T-cell (primary cell): ENCODE measurements around the gene PPT1. TPM values are rescaled to one million over a fixed set of nuclear protein-coding genes. Genes with fewer than 3 reads are reported as not detected.
"Not testable (repeated sequence)": the region's sequence is repeated elsewhere in the genome, so short reads cannot be mapped to it uniquely, and the experiment has no call there.

Source experiments
- ATAC-seq, 4 experiments: fragments of 200-7000 bp in 3 of 4; fragments of 150-1000 bp in 1 of 4; cut with Tn5 transposase; replicated peaks in 1 of 4; 1 replicate in 3 of 4; 2 replicates in 1 of 4; pipeline ENCODE4 v1.10.0; 2021; ENCODE audit warnings: moderate library complexity in 3 of 4, mild to moderate bottlenecking in 2 of 4, moderate number of reproducible peaks in 1 of 4
- CTCF ChIA-PET, 2 donors: fragments of 300-600 bp; sonication (Branson Sonifier 250); formaldehyde crosslinking; loops; one replicate each; lab custom pipeline; 2022; ENCODE audit warnings: antibody characterized with exemption in 2 of 2; lab: Charles Lee
- POLR2A ChIA-PET, 2 donors: fragments of 300-600 bp; sonication (Branson Sonifier 250); formaldehyde crosslinking; loops; one replicate each; lab custom pipeline; 2022; ENCODE audit warnings: antibody characterized with exemption in 2 of 2; lab: Charles Lee
- DNase-seq, 35 experiments: peaks; one replicate each; pipeline versions ENCODE4 v3.0.0 to v3.0.0-alpha.2; 2013 to 2023
- H3K27ac ChIP-seq: one replicate; pipeline ENCODE4 v1.5.1; 2013; ENCODE audit warnings: low read length
- H3K27me3 ChIP-seq, 2 experiments: replicated peaks in 1 of 2; 1 replicate in 1 of 2; 2 replicates in 1 of 2; pipeline versions ENCODE4 v1.6.1 to v1.7.0; 2013; ENCODE audit warnings: low read length in 1 of 2, mixed read lengths in 1 of 2; ENCODE audit not compliant: control insufficient read depth in 2 of 2, insufficient read depth in 2 of 2; ENCODE audit errors: extremely low read depth in 1 of 2
- H3K36me3 ChIP-seq, 2 donors: 1 replicate in 1 of 2; 2 replicates in 1 of 2; pipeline versions ENCODE4 v1.6.1 to v1.7.0; 2013; ENCODE audit warnings: low read length in 1 of 2; ENCODE audit not compliant: control insufficient read depth in 2 of 2, insufficient read depth in 1 of 2; ENCODE audit errors: extremely low read depth in 1 of 2
- H3K4me1 ChIP-seq, 2 experiments: 1 replicate in 1 of 2; 2 replicates in 1 of 2; pipeline versions ENCODE4 v1.6.1 to v1.7.0; 2013; ENCODE audit warnings: low read length in 2 of 2, mixed read lengths in 1 of 2; ENCODE audit not compliant: insufficient read depth in 2 of 2, control insufficient read depth in 1 of 2; ENCODE audit errors: extremely low read depth in 1 of 2
- H3K4me3 ChIP-seq, 2 donors: 1 replicate in 1 of 2; 2 replicates in 1 of 2; pipeline versions ENCODE4 v1.5.1 to v1.7.0; 2013; ENCODE audit warnings: mild to moderate bottlenecking in 2 of 2, low read length in 1 of 2, moderate library complexity in 1 of 2; ENCODE audit not compliant: control insufficient read depth in 1 of 2; ENCODE audit errors: extremely low read depth in 1 of 2
- H3K9me3 ChIP-seq: 2 replicates; pipeline ENCODE4 v1.7.0; 2013
- H3K27ac Mint-ChIP-seq, 2 donors: one replicate each; pipeline ENCODE4 v1.8.0; 2020 to 2021; ENCODE audit warnings: mild to moderate bottlenecking in 2 of 2, mixed read lengths in 2 of 2
- H3K27me3 Mint-ChIP-seq, 2 donors: one replicate each; pipeline ENCODE4 v1.8.0; 2021 to 2022; ENCODE audit warnings: mixed read lengths in 2 of 2
- H3K36me3 Mint-ChIP-seq: one replicate; pipeline ENCODE4 v1.8.0; 2021; ENCODE audit warnings: mixed read lengths
- H3K4me1 Mint-ChIP-seq, 3 donors: one replicate each; pipeline ENCODE4 v1.8.0; 2020 to 2022; ENCODE audit warnings: mixed read lengths in 3 of 3, mild to moderate bottlenecking in 1 of 3
- H3K4me3 Mint-ChIP-seq, 3 donors: one replicate each; pipeline ENCODE4 v1.8.0; 2020 to 2022; ENCODE audit warnings: mild to moderate bottlenecking in 3 of 3, mixed read lengths in 3 of 3, moderate library complexity in 3 of 3
- H3K9me3 Mint-ChIP-seq, 3 donors: one replicate each; pipeline ENCODE4 v1.8.0; 2020 to 2022; ENCODE audit warnings: mixed read lengths in 3 of 3
- WGBS: methylation state at CpG from one replicate; pipeline ENCODE4 v1.1.5; 2013; ENCODE audit warnings: missing lambda C conversion rate; ENCODE audit not compliant: insufficient coverage; 5-methylcytosine and 5-hydroxymethylcytosine counted together
- total RNA-seq, 35 experiments: library from RNA in 6 of 35; stranded (reverse) in 6 of 35; fragments of 120-200 nt in 1 of 35; gene quantifications; one replicate each; pipeline versions ENCODE4 v1.2.1 to v1.2.4 and lab custom pipeline; 2013 to 2026

Gene PPT1
- total RNA-seq, 5 donors from 2014 or later (not counting 1 experiment from before 2014, with no cell fraction given), result 44.4 to 72.6 (median 53.1) TPM

DNA sequence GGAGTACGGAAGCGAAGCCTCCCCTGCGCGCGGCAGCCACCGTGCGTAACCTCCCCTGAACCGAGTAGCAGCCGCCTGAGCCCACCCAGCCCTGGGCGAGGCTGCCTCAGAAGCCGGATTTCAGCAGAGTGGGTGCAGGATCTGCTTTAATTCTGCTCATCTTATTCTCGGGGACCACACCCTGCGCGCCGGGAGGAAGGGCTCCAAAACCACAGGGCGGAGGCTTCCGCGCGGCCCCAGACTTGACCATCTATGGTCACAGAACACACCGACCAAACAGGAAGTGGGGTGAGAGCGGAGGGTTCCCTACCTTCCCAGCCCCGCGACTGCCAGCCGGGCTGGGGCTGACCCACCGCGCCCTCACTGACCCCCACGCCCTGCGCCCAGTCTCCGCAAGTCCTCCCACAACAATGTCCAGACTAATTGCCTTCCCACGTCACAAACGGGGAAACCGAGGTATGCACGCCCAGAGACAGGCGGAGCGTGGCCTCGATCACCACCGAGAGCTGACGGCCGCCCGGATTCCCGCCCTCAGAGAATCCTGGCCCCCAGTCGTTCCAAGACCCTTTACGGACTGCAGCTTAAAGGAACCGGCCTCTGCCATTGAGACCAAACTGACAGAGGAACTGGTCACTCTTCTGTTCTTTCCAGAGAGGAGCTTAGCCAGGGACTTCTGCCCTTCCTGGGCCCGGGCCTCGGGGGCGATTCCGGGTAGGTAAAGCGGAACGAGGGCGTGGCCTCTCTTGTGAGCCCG is 57.1 kb downstream of the PPT1 start:
- no peaks in the 10 kb centered on the region for H3K9me3 ChIP-seq
- peak; percentile 41 to 52 (median 48) for ATAC-seq
- under 1% methylated on average over 40 of the region's 52 CpGs for WGBS
- Mint-ChIP-seq H3K27me3 (no peaks in the 10 kb centered on the region), H3K4me3 (peak overlapping the region; percentile 88 to 96 (median 90)), H3K27ac (peak overlapping the region; percentile 94 to 98), H3K9me3 (no peaks in the 10 kb centered on the region), H3K4me1 (peaks cover 69 to 79% (median 71%) of the 10 kb centered on the region in 3 donors), H3K36me3 (peaks cover 13% of the 10 kb centered on the region)
- H3K27me3 ChIP-seq, result no peaks in the 10 kb centered on the region
- H3K4me3 ChIP-seq, result peak overlapping the region; percentile 88 to 97
- peaks cover 55 to 73% of the 10 kb centered on the region in 2 experiments for H3K4me1 ChIP-seq
- H3K27ac ChIP-seq, result peak overlapping the region; percentile 84
- POLR2A ChIA-PET, result interaction anchor here in 1 of 2 donors (0.6 kb wide), 1 partner anchor 939 kb away, joined by 3 read pairs; no protein-coding TSS in a partner anchor
- H3K36me3 ChIP-seq, result peaks cover 0 to 5% of the 10 kb centered on the region in 2 donors
- CTCF ChIA-PET, result interaction anchor here (0.6 to 1.3 kb wide), 10 partner anchors 8 to 122 kb away, joined by 3 to 6 read pairs (median 4); no protein-coding TSS in a partner anchor
- peak; percentile 30 to 78 (median 57) for DNase-seq

DNA sequence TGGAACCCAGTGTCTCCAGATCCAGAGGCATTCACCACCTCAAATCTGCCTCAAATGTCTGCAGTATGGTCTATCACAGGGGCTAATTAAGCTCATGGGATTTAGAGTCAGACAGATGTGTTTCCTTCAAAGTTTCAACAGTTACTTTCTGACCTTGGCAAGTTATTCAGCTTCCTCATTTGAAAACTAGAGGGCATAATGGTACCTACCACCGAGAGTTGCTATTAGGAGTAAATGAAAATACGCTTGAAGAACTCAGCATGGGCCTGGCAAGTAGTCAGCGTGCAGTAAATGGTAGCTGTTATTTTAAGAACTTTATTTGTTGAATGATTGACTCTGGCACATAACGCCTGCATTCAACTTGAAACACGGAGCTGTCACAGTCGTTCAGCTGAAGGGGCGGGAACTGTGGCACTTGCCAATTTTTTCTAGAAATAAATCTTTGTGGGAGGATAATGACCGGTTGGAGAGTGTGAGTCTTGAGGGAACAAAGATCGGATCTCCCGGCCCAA is 57.8 kb downstream of the PPT1 start:
- Mint-ChIP-seq H3K4me1 (peaks cover 70 to 79% (median 72%) of the 10 kb centered on the region in 3 donors), H3K4me3 (peak overlapping the region; percentile 88 to 96 (median 90)), H3K9me3 (no peaks in the 10 kb centered on the region), H3K27ac (peak overlapping the region; percentile 94 to 98), H3K27me3 (no peaks in the 10 kb centered on the region), H3K36me3 (peaks cover 12% of the 10 kb centered on the region)
- ChIA-PET POLR2A (interaction anchor here in 1 of 2 donors (0.6 kb wide), 1 partner anchor 169 kb away, joined by 3 read pairs; no protein-coding TSS in a partner anchor), CTCF (interaction anchor here (0.6 to 1.3 kb wide), 10 partner anchors 10 to 578 kb away, joined by 3 to 6 read pairs (median 4); no protein-coding TSS in a partner anchor)
- peak overlapping the region; percentile 88 to 97 for H3K4me3 ChIP-seq
- peaks cover 53 to 74% of the 10 kb centered on the region in 2 experiments for H3K4me1 ChIP-seq
- DNase-seq (peak in 12 of 35 experiments; percentile 26 to 54 (median 42)), ATAC-seq (peak; percentile 0 to 12 (median 3))
- WGBS, result 0% methylated on average over 10 of the region's 10 CpGs
- peak overlapping the region; percentile 84 for H3K27ac ChIP-seq
- H3K9me3 ChIP-seq, result no peaks in the 10 kb centered on the region
- H3K27me3 ChIP-seq, result no peaks in the 10 kb centered on the region
- H3K36me3 ChIP-seq, result peaks cover 0 to 5% of the 10 kb centered on the region in 2 donors

DNA sequence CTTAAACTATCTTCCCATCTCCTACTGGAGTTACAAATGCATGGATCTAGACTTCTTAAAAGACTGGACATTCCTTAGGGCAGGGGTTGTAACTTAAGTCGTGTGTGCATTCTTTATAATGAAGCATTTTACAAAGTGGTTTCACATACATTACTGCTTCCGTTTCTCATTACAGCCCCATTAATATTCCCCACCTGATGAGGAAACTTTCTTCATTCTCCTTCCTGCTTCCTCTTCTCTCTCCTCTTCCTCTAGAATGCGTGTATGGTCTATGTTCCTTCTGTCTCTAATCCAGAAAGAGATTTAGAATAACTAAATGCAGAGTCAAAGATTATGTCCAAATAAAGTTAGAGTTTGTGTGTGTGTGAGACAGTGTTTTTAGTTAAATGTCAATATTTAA is 58.4 kb downstream of the PPT1 start:
- H3K27ac Mint-ChIP-seq, result peak overlapping the region; percentile 94 to 98
- DNase-seq (no peak), ATAC-seq (no peak)
- Histone ChIP-seq H3K4me3 (no peak overlapping the region), H3K4me1 (peaks cover 52 to 78% of the 10 kb centered on the region in 2 experiments), H3K27me3 (no peaks in the 10 kb centered on the region), H3K36me3 (peaks cover 0 to 5% of the 10 kb centered on the region in 2 donors), H3K9me3 (no peaks in the 10 kb centered on the region), H3K27ac (peak overlapping the region; percentile 84)
- H3K27me3 Mint-ChIP-seq, result no peaks in the 10 kb centered on the region
- ChIA-PET POLR2A (interaction anchor here in 1 of 2 donors (0.6 kb wide), 1 partner anchor 168 kb away, joined by 3 read pairs; no protein-coding TSS in a partner anchor), CTCF (interaction anchor here in 1 of 2 donors (0.6 to 1.3 kb wide), 8 partner anchors 10 to 578 kb away, joined by 3 to 6 read pairs (median 4); no protein-coding TSS in a partner anchor)
- H3K9me3 Mint-ChIP-seq, result no peaks in the 10 kb centered on the region
- peaks cover 69 to 79% (median 72%) of the 10 kb centered on the region in 3 donors for H3K4me1 Mint-ChIP-seq
- peak overlapping the region; percentile 32 to 96 (median 88) for H3K4me3 Mint-ChIP-seq
- peaks cover 10% of the 10 kb centered on the region for H3K36me3 Mint-ChIP-seq
- WGBS, result 60% methylated on average over 1 of the region's 3 CpGs

DNA sequence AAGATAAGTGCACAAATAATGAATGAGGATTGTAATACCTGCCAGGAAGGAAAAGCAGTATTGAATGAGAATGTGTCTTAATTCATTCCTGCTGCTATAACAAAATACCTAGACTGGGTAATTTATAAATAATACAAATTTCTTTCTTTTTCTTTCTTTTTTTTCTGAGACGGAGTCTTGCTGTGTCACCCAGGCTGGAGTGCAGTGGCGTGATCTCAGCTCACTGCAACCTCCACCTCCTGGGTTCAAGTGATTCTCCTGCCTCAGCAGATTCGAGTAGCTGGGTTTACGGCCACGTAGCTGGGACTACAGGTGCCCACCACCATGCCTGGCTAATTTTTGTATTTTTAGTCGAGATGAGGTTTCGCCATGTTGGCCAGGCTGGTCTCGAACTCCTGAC is 59.8 kb downstream of the PPT1 start:
- Histone ChIP-seq H3K4me1 (peaks cover 41 to 67% of the 10 kb centered on the region in 2 experiments), H3K27ac (peak overlapping the region; percentile 66)
- H3K27ac Mint-ChIP-seq, result peak overlapping the region; percentile 81 to 83
- CTCF ChIA-PET, H3K4me3 Mint-ChIP-seq, H3K27me3 ChIP-seq, H3K36me3 ChIP-seq, H3K9me3 Mint-ChIP-seq, H3K36me3 Mint-ChIP-seq, H3K4me3 ChIP-seq, H3K27me3 Mint-ChIP-seq, ATAC-seq, POLR2A ChIA-PET, H3K9me3 ChIP-seq, DNase-seq: not testable (repeated sequence)
- WGBS, result 97% methylated on average over 5 of the region's 8 CpGs
- H3K4me1 Mint-ChIP-seq, result peaks cover 63 to 70% (median 66%) of the 10 kb centered on the region in 3 donors

DNA sequence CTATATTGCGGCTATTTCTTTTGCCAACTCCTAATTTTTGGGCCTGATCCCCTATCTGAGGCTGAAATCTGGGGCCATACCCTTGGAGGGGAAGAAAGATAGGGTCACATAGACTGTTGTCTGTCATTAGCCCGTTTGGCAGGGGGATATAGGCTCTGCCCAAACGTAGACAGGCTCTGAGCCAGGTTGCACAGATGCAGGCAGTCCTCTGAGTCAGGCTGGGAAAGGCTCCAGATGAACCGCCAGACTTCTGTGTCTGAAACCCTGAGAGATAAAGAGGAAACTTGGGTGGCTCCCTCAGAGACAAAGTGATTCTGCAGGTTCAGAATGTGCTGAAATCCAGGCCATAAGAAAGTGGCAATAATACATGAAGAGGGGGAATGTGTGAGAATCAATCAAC is 60.5 kb downstream of the PPT1 start:
- DNase-seq, result no peak
- CTCF ChIA-PET, result no interaction called here
- WGBS, result 79% methylated on average over 2 of the region's 4 CpGs
- Histone ChIP-seq H3K4me3 (no peak overlapping the region), H3K27me3 (no peaks in the 10 kb centered on the region), H3K36me3 (no peaks in the 10 kb centered on the region), H3K4me1 (peaks cover 35 to 61% of the 10 kb centered on the region in 2 experiments), H3K9me3 (no peaks in the 10 kb centered on the region), H3K27ac (peak overlapping the region; percentile 15)
- no peak for ATAC-seq
- Mint-ChIP-seq H3K9me3 (no peaks in the 10 kb centered on the region), H3K27ac (peak overlapping the region; percentile 81 to 83), H3K36me3 (no peaks in the 10 kb centered on the region), H3K4me1 (peaks cover 59 to 66% (median 63%) of the 10 kb centered on the region in 3 donors), H3K4me3 (no peak overlapping the region), H3K27me3 (no peaks in the 10 kb centered on the region)
- POLR2A ChIA-PET, result no interaction called here

DNA sequence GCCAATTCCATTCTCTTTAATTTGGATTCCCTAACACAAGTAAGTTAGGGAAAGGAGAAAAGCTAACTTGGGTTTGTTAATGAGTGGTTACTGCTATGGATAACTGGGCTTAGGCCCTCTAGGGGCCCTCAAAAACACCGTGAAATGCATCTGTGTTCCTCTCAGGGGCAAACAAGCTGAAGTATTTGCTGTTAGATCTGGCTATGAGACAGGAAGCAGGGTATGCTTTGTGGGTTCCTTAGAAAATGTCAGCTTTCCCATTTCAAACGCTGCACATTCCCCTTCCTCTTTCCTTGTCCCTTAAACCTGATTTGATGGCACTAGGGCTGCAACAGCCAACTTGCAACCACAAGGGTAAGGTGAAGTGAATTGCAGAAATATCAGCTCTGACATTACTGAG is 62.2 kb downstream of the PPT1 start:
- peak; percentile 30 to 42 (median 36) for ATAC-seq
- DNase-seq, result peak in 3 of 35 experiments; percentile 23 to 55 (median 24)
- Histone ChIP-seq H3K27me3 (no peaks in the 10 kb centered on the region), H3K4me1 (peaks cover 35 to 57% of the 10 kb centered on the region in 2 experiments), H3K36me3 (no peaks in the 10 kb centered on the region), H3K4me3 (no peak overlapping the region), H3K9me3 (no peaks in the 10 kb centered on the region), H3K27ac (peak overlapping the region; percentile 69)
- Mint-ChIP-seq H3K4me3 (peak overlapping the region; percentile 13 to 68 (median 21)), H3K27ac (peak overlapping the region; percentile 94 to 97), H3K9me3 (no peaks in the 10 kb centered on the region), H3K4me1 (peaks cover 59 to 70% (median 64%) of the 10 kb centered on the region in 3 donors), H3K36me3 (no peaks in the 10 kb centered on the region), H3K27me3 (no peaks in the 10 kb centered on the region)
- WGBS, result 0% methylated on average over 1 of the region's 2 CpGs
- ChIA-PET CTCF (interaction anchor here in 1 of 2 donors (0.5 to 4.2 kb wide), 5 partner anchors 9 to 115 kb away, joined by 3 to 52 read pairs (median 4); no protein-coding TSS in a partner anchor), POLR2A (interaction anchor here (0.5 to 0.6 kb wide), 2 partner anchors 116 to 738 kb away, joined by 3 read pairs; no protein-coding TSS in a partner anchor)
